SK-N-SH (cell line): ENCODE results near the gene CEP95.

ENCODE experiments used
- CTCF ChIP-seq: fragments of 200-600 bp; sonication (generic); IDR thresholded peaks from 2 replicates; pipeline ENCODE4 v1.6.1; 2017; ENCODE audit warnings: antibody characterized with exemption, mild to moderate bottlenecking, moderate library complexity
- EP300 ChIP-seq, 2 experiments: IDR thresholded peaks; 2 replicates each; pipeline versions ENCODE4 v1.4.0 to v1.6.1; 2012; ENCODE audit warnings: borderline replicate concordance in 1 of 2, low read depth in 1 of 2, low read length in 1 of 2
- EZH2phosphoT487 ChIP-seq: fragments of 200-600 bp; sonication (generic); IDR thresholded peaks from 2 replicates; pipeline ENCODE4 v1.6.1; 2017; ENCODE audit warnings: low read depth, mixed run types, mild to moderate bottlenecking, antibody characterized with exemption, moderate library complexity, borderline replicate concordance
- FOXJ3 ChIP-seq: sonication (generic); formaldehyde crosslinking; IDR thresholded peaks from 2 replicates; pipeline ENCODE4 v1.5.1; 2020; ENCODE audit warnings: mild to moderate bottlenecking, missing genetic modification reagents
- GATA2 ChIP-seq: sonication (generic); formaldehyde crosslinking; IDR thresholded peaks from 2 replicates; pipeline ENCODE4 v1.5.0; 2020; ENCODE audit warnings: mild to moderate bottlenecking, missing genetic modification reagents
- JUND ChIP-seq: IDR thresholded peaks from 2 replicates; pipeline ENCODE4 v1.4.0; 2012
- RAD21 ChIP-seq: IDR thresholded peaks from 2 replicates; pipeline ENCODE4 v1.6.1; 2012; ENCODE audit warnings: mild to moderate bottlenecking, low read length
- REST ChIP-seq: IDR thresholded peaks from 2 replicates; pipeline ENCODE4 v1.6.1; 2012; ENCODE audit warnings: mild to moderate bottlenecking, low read depth, low read length, moderate library complexity
- RXRA ChIP-seq: IDR thresholded peaks from 2 replicates; pipeline ENCODE4 v1.4.0; 2012; ENCODE audit warnings: low read depth, mild to moderate bottlenecking, borderline replicate concordance
- ZBTB33 ChIP-seq: IDR thresholded peaks from 2 replicates; pipeline ENCODE4 v1.4.0; 2012; ENCODE audit warnings: low read depth, borderline replicate concordance

GRCh38 chr17:64572682-64573154 lies 65.9 kb downstream of the CEP95 start:
- TF ChIP-seq CTCF (no peak), REST (no peak), RAD21 (no peak), GATA2 (CRISPR knock-in tag) (no peak), JUND (no peak), ZBTB33 (no peak), EP300 (IDR thresholded peaks at IDR 0.05; ENCODE audit: borderline replicate concordance in 1 of 2, low read depth in 1 of 2, low read length in 1 of 2) (no peak), RXRA (no peak), FOXJ3 (CRISPR knock-in tag) (no peak), EZH2phosphoT487 (no peak)
